ENCODE data around the gene GTF2H4. TPM values are rescaled to one million over a fixed set of nuclear protein-coding genes. Genes with fewer than 3 reads are reported as not detected.
A peak's percentile ranks its signal among the peaks of the same experiment; 100 is the strongest.

The GTF2H4 gene
- total RNA-seq, 1 donor from 2014 or later, result 73.0 TPM

DNA sequence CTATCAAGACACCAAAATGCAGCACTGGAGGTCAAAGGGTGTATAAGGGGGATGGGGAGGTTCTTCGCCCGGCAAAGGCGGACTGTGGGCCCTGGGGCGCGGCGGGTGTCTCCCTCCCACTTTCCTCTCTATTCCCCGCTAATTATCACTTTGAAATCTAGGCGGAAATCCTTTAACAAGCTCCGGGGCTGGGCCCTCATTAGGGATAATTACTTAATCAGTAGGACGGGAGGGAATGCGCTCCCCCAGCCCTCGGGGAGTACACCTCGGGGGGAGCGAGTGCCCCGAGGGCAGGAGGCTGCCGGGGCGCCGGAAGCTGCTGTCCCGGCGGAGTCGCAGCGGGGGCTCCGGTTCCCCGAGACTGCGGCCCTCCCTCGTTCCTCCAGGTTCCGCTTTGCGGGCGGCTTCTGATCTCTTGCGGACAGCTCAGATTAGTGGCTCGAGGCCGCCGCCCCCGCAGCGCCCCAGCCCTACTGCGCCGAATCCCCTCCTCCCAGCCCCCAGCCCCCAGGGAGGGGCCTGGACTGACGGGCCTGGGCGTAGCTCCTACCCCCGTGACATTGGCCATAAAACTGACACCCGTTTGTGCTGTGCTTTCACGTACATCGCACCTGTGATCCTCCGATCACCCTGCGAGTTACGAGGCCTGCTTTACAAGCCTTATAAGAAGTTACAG lies 47.5 kb downstream of the GTF2H4 start:
- H3K4me1 Mint-ChIP-seq (ENCODE audit: low read depth), result peaks cover 3% of the 10 kb centered on the region
- H3K27ac Mint-ChIP-seq, result no peak overlapping the region
- H3K36me3 Mint-ChIP-seq (ENCODE audit: insufficient read depth), result no peaks in the 10 kb centered on the region
- peak; percentile 30 for DNase-seq (ENCODE audit: low spot score, unreplicated experiment)
- TF ChIP-seq, protein P1, sequence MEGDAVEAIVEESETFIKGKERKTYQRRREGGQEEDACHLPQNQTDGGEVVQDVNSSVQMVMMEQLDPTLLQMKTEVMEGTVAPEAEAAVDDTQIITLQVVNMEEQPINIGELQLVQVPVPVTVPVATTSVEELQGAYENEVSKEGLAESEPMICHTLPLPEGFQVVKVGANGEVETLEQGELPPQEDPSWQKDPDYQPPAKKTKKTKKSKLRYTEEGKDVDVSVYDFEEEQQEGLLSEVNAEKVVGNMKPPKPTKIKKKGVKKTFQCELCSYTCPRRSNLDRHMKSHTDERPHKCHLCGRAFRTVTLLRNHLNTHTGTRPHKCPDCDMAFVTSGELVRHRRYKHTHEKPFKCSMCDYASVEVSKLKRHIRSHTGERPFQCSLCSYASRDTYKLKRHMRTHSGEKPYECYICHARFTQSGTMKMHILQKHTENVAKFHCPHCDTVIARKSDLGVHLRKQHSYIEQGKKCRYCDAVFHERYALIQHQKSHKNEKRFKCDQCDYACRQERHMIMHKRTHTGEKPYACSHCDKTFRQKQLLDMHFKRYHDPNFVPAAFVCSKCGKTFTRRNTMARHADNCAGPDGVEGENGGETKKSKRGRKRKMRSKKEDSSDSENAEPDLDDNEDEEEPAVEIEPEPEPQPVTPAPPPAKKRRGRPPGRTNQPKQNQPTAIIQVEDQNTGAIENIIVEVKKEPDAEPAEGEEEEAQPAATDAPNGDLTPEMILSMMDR (IDR thresholded peaks at IDR 0.05; ENCODE audit: unreplicated experiment), result no peak
- H3K9me3 Mint-ChIP-seq (ENCODE audit: low read depth), result peaks cover 3% of the 10 kb centered on the region
- H3K4me3 Mint-ChIP-seq (ENCODE audit: low read depth), result peak overlapping the region; percentile 67
- peaks cover 81% of the 10 kb centered on the region for H3K27me3 Mint-ChIP-seq

DNA sequence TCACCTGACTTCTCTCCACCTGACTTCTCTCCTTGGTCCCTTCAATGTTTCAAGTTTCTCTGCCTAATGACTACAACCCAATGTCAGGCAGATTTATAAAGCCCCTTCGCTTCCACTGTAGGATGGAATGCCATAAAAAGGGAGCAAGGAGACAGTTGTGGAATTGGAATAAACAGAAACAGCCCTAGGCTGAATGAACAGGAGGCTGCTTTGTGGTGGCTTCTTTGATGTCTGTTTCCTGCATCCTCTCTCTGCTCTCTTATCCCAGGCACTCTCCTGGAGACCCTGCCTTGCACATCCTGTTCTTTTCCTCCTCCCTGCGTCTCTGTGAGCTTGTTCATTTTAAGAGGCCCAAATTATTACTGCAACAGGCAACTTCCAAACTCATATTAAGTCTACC lies 49.7 kb downstream of the GTF2H4 start:
- Mint-ChIP-seq H3K4me3 (ENCODE audit: low read depth) (no peak overlapping the region), H3K36me3 (ENCODE audit: insufficient read depth) (no peaks in the 10 kb centered on the region), H3K9me3 (ENCODE audit: low read depth) (no peaks in the 10 kb centered on the region), H3K27ac (no peak overlapping the region), H3K4me1 (ENCODE audit: low read depth) (peaks cover 3% of the 10 kb centered on the region), H3K27me3 (peaks cover 67% of the 10 kb centered on the region)
- DNase-seq (ENCODE audit: low spot score, unreplicated experiment), result no peak
- TF ChIP-seq, protein P1 (IDR thresholded peaks at IDR 0.05; ENCODE audit: unreplicated experiment), result no peak

- Mint-ChIP-seq H3K9me3 (ENCODE audit: low read depth) (no peaks in the 10 kb centered on the region), H3K36me3 (ENCODE audit: insufficient read depth) (no peaks in the 10 kb centered on the region), H3K27ac (no peak overlapping the region), H3K4me1 (ENCODE audit: low read depth) (no peaks in the 10 kb centered on the region), H3K27me3 (peaks cover 55% of the 10 kb centered on the region), H3K4me3 (ENCODE audit: low read depth) (no peak overlapping the region)
- TF ChIP-seq, protein P1 (IDR thresholded peaks at IDR 0.05; ENCODE audit: unreplicated experiment), result no peak
- DNase-seq (ENCODE audit: low spot score, unreplicated experiment), result no peak
Observed at GRCh38 chr6:30960907-30961673, 53.1 kb downstream of the GTF2H4 start.

DNA sequence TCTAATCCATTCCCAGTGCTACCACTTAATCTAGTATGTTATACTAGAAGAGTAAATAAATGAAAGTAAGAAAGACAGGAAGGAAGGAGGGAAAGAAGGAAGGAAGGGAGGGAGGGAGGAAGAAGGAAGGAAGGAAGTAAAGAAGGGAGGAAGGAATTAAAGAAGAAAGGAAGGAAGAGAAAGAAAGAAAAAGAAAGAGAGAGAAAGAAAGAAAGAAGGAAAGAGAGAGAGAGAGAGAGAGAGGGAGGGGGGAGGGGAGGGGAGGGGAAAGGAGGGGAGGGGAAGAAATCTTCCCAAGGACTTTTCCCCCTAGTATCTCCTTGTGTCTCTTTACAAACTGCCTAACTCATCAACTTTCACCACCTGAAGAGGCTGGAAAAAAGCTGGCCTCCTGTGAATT lies 54.7 kb downstream of the GTF2H4 start:
- Mint-ChIP-seq H3K9me3 (ENCODE audit: low read depth) (no peaks in the 10 kb centered on the region), H3K36me3 (ENCODE audit: insufficient read depth) (no peaks in the 10 kb centered on the region), H3K4me1 (ENCODE audit: low read depth) (no peaks in the 10 kb centered on the region), H3K4me3 (ENCODE audit: low read depth) (no peak overlapping the region), H3K27ac (no peak overlapping the region), H3K27me3 (peaks cover 41% of the 10 kb centered on the region)
- no peak for DNase-seq (ENCODE audit: low spot score, unreplicated experiment)
- TF ChIP-seq, protein P1 (IDR thresholded peaks at IDR 0.05; ENCODE audit: unreplicated experiment), result no peak

DNA sequence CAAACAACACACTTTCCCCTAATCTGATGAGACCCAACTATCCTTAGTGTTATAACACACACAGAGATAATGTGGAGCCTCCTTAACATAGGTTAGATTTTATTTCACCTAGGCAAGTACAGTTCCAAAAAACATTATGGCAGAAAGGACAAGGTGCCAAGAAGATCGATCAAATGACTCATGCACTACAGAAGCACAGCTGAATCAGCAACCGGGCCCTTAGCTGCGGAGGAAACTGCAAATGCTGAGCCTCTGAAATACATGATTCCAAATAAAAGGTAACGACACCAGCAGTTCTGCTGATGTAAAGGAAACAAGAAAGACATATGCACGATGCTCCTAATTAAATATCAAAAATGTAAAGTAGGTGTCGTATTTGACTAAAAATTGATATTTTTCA lies 55.6 kb downstream of the GTF2H4 start:
- Mint-ChIP-seq H3K9me3 (ENCODE audit: low read depth) (no peaks in the 10 kb centered on the region), H3K27me3 (peaks cover 34% of the 10 kb centered on the region), H3K27ac (no peak overlapping the region), H3K4me3 (ENCODE audit: low read depth) (no peak overlapping the region), H3K36me3 (ENCODE audit: insufficient read depth) (no peaks in the 10 kb centered on the region), H3K4me1 (ENCODE audit: low read depth) (no peaks in the 10 kb centered on the region)
- TF ChIP-seq, protein P1 (IDR thresholded peaks at IDR 0.05; ENCODE audit: unreplicated experiment), result no peak
- no peak for DNase-seq (ENCODE audit: low spot score, unreplicated experiment)

Small RNAs within 50 kb of the gene (microRNA-seq; reads per million reads assigned to microRNA genes)
- 1.8 reads per million for gene MIR4640 (ENCODE audit: borderline number of aligned reads, unreplicated experiment)

Other genes with a start within 250 kb of the GTF2H4 start
- gene DHX16, start 235.2 kb upstream of the GTF2H4 start, total RNA-seq, result 30.0 and 31.0 TPM in 2 replicates
- gene PPP1R18, start 221.6 kb upstream of the GTF2H4 start, total RNA-seq, result 22.5 and 25.4 TPM in 2 replicates
- 35.5 and 37.9 TPM in 2 replicates for gene NRM, start 217.2 kb upstream of the GTF2H4 start, total RNA-seq
- 58.5 and 67.6 TPM in 2 replicates for gene MDC1, start 190.9 kb upstream of the GTF2H4 start, total RNA-seq
- 1,227 and 1,272 TPM in 2 replicates for gene TUBB, start 187.9 kb upstream of the GTF2H4 start, total RNA-seq
- 111 and 115 TPM in 2 replicates for gene FLOT1, start 165.5 kb upstream of the GTF2H4 start, total RNA-seq
- 22.1 and 23.2 TPM in 2 replicates for gene IER3, start 163.7 kb upstream of the GTF2H4 start, total RNA-seq
- gene DDR1, start 23.7 kb upstream of the GTF2H4 start, total RNA-seq, result 154 and 163 TPM in 2 replicates
- 56.3 and 58.0 TPM in 2 replicates for gene VARS2, start 6.0 kb downstream of the GTF2H4 start, total RNA-seq
- 1.0 and 2.6 TPM in 2 replicates for gene SFTA2, start 24.0 kb downstream of the GTF2H4 start, total RNA-seq
- 0.05 TPM in 1 of 2 replicates, not detected in the other for gene MUCL3, start 32.8 kb downstream of the GTF2H4 start, total RNA-seq
- not detected in 2 replicates for gene MUC21, start 75.5 kb downstream of the GTF2H4 start, total RNA-seq
- gene MUC22, start 102.3 kb downstream of the GTF2H4 start, total RNA-seq, result not detected in 2 replicates
- not detected in 2 replicates for gene C6orf15, start 204.4 kb downstream of the GTF2H4 start, total RNA-seq
- gene PSORS1C1, start 206.6 kb downstream of the GTF2H4 start, total RNA-seq, result not detected in 2 replicates
- gene CDSN, start 212.2 kb downstream of the GTF2H4 start, total RNA-seq, result not detected in 2 replicates
- not detected in 2 replicates for gene PSORS1C2, start 230.9 kb downstream of the GTF2H4 start, total RNA-seq
- gene CCHCR1, start 249.6 kb downstream of the GTF2H4 start, total RNA-seq, result 47.2 and 47.3 TPM in 2 replicates

Data from progenitor cell of endocrine pancreas (in vitro differentiated cells).